Small intestine (tissue), 7 donors: ENCODE data around the gene CPNE6. TPM values are rescaled to one million over a fixed set of nuclear protein-coding genes. Genes with fewer than 3 reads are reported as not detected.

Experiments used
- DNase-seq, 2 donors: peaks; one replicate each; pipeline versions ENCODE4 v3.0.0 to v3.0.0-alpha.2; 2013
- FAIRE-seq: peaks from 2 replicates; lab custom pipeline; 2012; peaks lifted over from hg19 to GRCh38; lab: Jason Lieb, UNC
- H3K27ac ChIP-seq, 3 donors: one replicate each; pipeline ENCODE4 v1.5.1; 2013; ENCODE audit warnings: low read length in 2 of 3, mild to moderate bottlenecking in 2 of 3, control low read depth in 1 of 3, inconsistent platforms in 1 of 3, low read depth in 1 of 3, moderate library complexity in 1 of 3
- H3K27me3 ChIP-seq, 3 donors: one replicate each; pipeline ENCODE4 v1.6.1; 2013; ENCODE audit warnings: low read length in 3 of 3, inconsistent platforms in 1 of 3; ENCODE audit not compliant: control insufficient read depth in 3 of 3, insufficient read depth in 3 of 3
- H3K36me3 ChIP-seq, 3 donors: one replicate each; pipeline ENCODE4 v1.6.1; 2013; ENCODE audit warnings: low read length in 3 of 3, inconsistent platforms in 1 of 3, low read depth in 1 of 3, mild to moderate bottlenecking in 1 of 3, moderate library complexity in 1 of 3; ENCODE audit not compliant: control insufficient read depth in 3 of 3, insufficient read depth in 2 of 3
- H3K4me1 ChIP-seq, 3 donors: one replicate each; pipeline ENCODE4 v1.6.1; 2013; ENCODE audit warnings: low read length in 2 of 3, inconsistent platforms in 1 of 3, low read depth in 1 of 3, mild to moderate bottlenecking in 1 of 3, moderate library complexity in 1 of 3; ENCODE audit not compliant: control insufficient read depth in 3 of 3, insufficient read depth in 2 of 3
- H3K4me3 ChIP-seq, 3 donors: one replicate each; pipeline ENCODE4 v1.5.1; 2013; ENCODE audit warnings: low read length in 3 of 3, control low read depth in 1 of 3, inconsistent platforms in 1 of 3, low read depth in 1 of 3, mild to moderate bottlenecking in 1 of 3, moderate library complexity in 1 of 3
- H3K9me3 ChIP-seq, 2 donors: one replicate each; pipeline ENCODE4 v1.6.1; 2013; ENCODE audit warnings: low read depth in 1 of 2, low read length in 1 of 2; ENCODE audit not compliant: control insufficient read depth in 2 of 2, insufficient read depth in 1 of 2
- WGBS, 3 donors: extraction: QIAGEN DNeasy Blood & Tissue Kit; methylation state at CpG; one replicate each; pipeline ENCODE4 v1.1.7; 2013; 5-methylcytosine and 5-hydroxymethylcytosine counted together
- polyA plus RNA-seq, 4 donors: library from polyadenylated mRNA; stranded (reverse) in 3 of 4; unstranded in 1 of 4; fragments of 200-250 nt in 3 of 4; fragments of 120-200 nt in 1 of 4; gene quantifications; one replicate each; pipeline versions ENCODE4 v1.2.1 to v1.2.3, GENCODE V29; 2013
- donor health status: healthy with polysubstance abuse.
- donor health status: control.
- donor health status: control.
- donor health status: Bipolar disorder and iron deficiency.
- donor health status: healthy.

CPNE6 gene
- polyA plus RNA-seq, 4 donors: 0.03 to 10.7 (median 4.2) TPM

- peak overlapping the region; percentile 22 to 99 (median 96) for H3K27ac ChIP-seq
- no peaks in the 10 kb centered on the region for H3K9me3 ChIP-seq
- H3K4me1 ChIP-seq: peaks cover 6 to 56% (median 6%) of the 10 kb centered on the region in 3 donors
- no peak for FAIRE-seq
- peak; percentile 87 to 99 for DNase-seq
- H3K27me3 ChIP-seq: no peaks in the 10 kb centered on the region
- peaks cover 0 to 25% (median 4%) of the 10 kb centered on the region in 3 donors for H3K36me3 ChIP-seq
- no peak overlapping the region for H3K4me3 ChIP-seq
These were observed 20.7 kb downstream of the CPNE6 start for GRCh38 chr14:24092110-24092504.

DNA sequence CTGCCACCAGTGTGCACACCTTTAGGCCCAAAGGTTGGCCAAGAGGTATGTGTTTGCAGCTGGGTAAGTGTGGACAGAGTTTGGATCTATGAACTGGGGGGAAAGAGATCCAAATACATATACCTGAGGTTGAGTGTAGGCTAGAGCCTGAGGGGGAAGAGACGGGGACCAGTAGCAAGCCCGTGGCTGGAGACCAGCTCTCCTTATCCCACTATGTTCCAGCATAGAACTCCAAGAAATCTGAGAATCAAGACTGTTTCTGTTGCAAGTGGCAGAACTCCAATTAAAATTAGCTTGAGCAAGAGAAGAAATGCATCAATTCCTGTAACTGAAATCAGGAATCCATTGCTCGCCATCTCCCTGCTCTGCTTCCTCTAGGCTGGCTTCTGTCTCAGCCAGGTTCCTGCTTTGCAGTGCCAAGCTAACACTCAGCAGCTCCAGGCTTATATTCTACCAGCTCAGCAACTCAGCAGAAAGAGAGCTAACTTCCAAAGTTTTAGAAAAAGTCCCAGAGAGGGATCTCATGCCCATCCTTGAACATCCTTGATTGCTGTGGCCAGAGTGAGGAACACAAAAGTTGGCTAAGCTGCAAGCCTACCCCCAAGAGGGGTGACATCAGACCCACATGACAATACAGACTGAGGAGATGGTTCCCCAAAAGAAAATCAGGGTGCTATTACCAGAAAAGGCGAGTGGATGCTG lies 21.3 kb downstream of the CPNE6 start:
- Histone ChIP-seq H3K4me3 (no peak overlapping the region), H3K27ac (peak overlapping the region; percentile 96 to 99 (median 99)), H3K9me3 (no peaks in the 10 kb centered on the region), H3K4me1 (peaks cover 6 to 56% (median 6%) of the 10 kb centered on the region in 3 donors), H3K36me3 (peaks cover 0 to 30% (median 4%) of the 10 kb centered on the region in 3 donors), H3K27me3 (no peaks in the 10 kb centered on the region)
- DNase-seq (no peak), FAIRE-seq (no peak)
- 69 to 77% (median 75%) methylated on average over 4 of the region's 4 CpGs for WGBS, 3 donors

- H3K27me3 ChIP-seq: no peaks in the 10 kb centered on the region
- H3K9me3 ChIP-seq: no peaks in the 10 kb centered on the region
- 76 to 82% (median 82%) methylated on average over 19 of the region's 19 CpGs for WGBS, 3 donors
- peaks cover 6 to 58% (median 8%) of the 10 kb centered on the region in 3 donors for H3K4me1 ChIP-seq
- H3K27ac ChIP-seq: peak overlapping the region; percentile 96 to 99 (median 99)
- DNase-seq (no peak), FAIRE-seq (no peak)
- peaks cover 0 to 34% (median 7%) of the 10 kb centered on the region in 3 donors for H3K36me3 ChIP-seq
- peak overlapping the region in 1 of 3 donors; percentile 91 for H3K4me3 ChIP-seq
These were observed 22.0 kb downstream of the CPNE6 start for GRCh38 chr14:24093207-24093900.

DNA sequence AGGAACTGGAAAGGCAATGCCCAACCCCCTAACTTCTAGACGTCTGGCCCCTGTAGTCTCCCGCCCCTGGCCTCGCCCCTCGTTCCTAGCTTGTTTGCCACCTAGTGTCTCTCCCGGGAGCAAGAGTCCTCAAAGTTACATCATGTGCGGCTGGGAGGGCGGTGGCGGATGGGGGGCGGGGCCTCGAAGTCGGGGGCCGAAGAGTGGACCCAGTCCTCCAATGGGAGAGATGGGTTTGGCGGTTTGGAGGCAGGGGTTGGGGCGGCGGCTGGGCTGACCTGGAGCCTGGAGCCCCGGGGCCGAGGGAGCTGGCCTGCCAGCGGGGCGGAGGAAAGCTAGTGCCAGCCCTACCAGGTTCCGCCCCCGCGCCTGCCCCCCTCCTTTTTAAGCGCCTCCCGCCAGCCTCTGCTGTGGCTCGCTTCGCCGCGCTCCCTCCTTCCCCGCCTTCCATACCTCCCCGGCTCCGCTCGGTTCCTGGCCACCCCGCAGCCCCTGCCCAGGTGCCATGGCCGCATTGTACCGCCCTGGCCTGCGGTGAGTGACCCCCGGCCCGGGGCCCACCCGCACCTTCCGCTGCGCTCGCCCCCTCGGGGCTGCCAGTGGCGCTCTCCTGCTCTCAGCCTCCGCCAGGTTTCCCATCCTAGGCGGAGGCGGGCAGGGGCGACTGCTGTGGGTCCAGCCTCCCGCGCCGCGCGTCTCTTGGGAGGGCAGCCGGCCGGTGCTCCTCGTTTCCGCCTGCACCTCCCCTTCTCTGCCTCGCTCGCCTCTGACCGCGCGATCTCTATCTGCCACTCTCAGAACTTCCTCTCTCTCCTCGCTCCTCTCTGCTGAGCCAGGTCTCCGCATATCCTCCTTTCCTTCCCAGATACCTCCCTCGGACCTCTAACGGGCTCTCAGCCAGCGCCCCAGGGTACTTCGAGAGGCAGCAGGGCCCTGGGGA lies 22.8 kb downstream of the CPNE6 start, which contains the start of gene PCK2:
Gene PCK2, plus strand, starts transcription at position 411 of the 940 bp plus-strand sequence. Its CDS starts 95 bp downstream, at position 506.
- Histone ChIP-seq H3K27ac (peak within 1 kb of the TSS; percentile 96 to 99 (median 99)), H3K36me3 (peaks cover 0 to 42% (median 8%) of the 10 kb centered on the region in 3 donors), H3K9me3 (no peaks in the 10 kb centered on the region), H3K4me3 (peak within 1 kb of the TSS; percentile 80 to 92 (median 91)), H3K4me1 (peaks cover 6 to 65% (median 8%) of the 10 kb centered on the region in 3 donors), H3K27me3 (no peaks in the 10 kb centered on the region)
- WGBS, 3 donors: 0% methylated on average over 48 to 68 of the region's 68 CpGs
- FAIRE-seq (no peak), DNase-seq (peak; percentile 98)

- H3K4me3 ChIP-seq: peak overlapping the region; percentile 80 to 92 (median 91)
- peak overlapping the region; percentile 96 to 99 (median 99) for H3K27ac ChIP-seq
- H3K36me3 ChIP-seq: peaks cover under 1 to 49% (median 12%) of the 10 kb centered on the region in 3 donors
- DNase-seq (no peak), FAIRE-seq (no peak)
- peaks cover 6 to 65% (median 8%) of the 10 kb centered on the region in 3 donors for H3K4me1 ChIP-seq
- 1 to 4% (median 3%) methylated on average over 14 of the region's 14 CpGs for WGBS, 3 donors
- H3K27me3 ChIP-seq: no peaks in the 10 kb centered on the region
- H3K9me3 ChIP-seq: no peaks in the 10 kb centered on the region
These were observed 23.5 kb downstream of the CPNE6 start for GRCh38 chr14:24094841-24095270.

- WGBS, 3 donors: 15 to 32% (median 19%) methylated on average over 12 of the region's 12 CpGs
- FAIRE-seq: no peak
- Histone ChIP-seq H3K4me1 (peaks cover 6 to 63% (median 8%) of the 10 kb centered on the region in 3 donors), H3K36me3 (peaks cover 5 to 54% (median 16%) of the 10 kb centered on the region in 3 donors), H3K27me3 (no peaks in the 10 kb centered on the region), H3K4me3 (peak overlapping the region; percentile 80 to 92 (median 91)), H3K9me3 (no peaks in the 10 kb centered on the region), H3K27ac (peak overlapping the region; percentile 96 to 99 (median 99))
- DNase-seq: peak; percentile 94 to 97
These were observed 24.1 kb downstream of the CPNE6 start for GRCh38 chr14:24095271-24096068.

DNA sequence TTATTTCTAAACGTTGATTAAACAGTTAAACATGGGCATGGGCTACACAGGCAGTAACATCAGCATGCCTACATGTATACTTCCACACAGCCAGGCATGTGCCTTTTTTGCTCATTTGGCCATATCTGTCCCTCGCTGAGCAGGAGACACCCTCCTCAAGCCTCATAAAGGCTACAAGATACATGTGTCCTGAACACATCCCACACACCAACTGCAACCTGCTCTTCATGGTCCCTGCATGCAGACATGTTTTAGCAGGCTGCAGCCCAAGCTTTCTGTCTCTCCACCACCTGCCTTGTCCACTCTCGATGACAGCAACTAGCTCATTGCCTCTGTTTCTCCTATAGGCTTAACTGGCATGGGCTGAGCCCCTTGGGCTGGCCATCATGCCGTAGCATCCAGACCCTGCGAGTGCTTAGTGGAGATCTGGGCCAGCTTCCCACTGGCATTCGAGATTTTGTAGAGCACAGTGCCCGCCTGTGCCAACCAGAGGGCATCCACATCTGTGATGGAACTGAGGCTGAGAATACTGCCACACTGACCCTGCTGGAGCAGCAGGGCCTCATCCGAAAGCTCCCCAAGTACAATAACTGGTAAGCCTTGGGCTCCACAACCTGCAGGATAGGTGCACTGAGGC lies 25.3 kb downstream of the CPNE6 start:
- peak overlapping the region in 2 of 3 donors; percentile 42 to 99 for H3K27ac ChIP-seq
- DNase-seq (no peak), FAIRE-seq (no peak)

More for the DNA sequence above, 25.3 kb downstream of the CPNE6 start:
- Histone ChIP-seq H3K4me1 (peaks cover 6 to 52% (median 8%) of the 10 kb centered on the region in 3 donors), H3K27me3 (no peaks in the 10 kb centered on the region), H3K4me3 (no peak overlapping the region), H3K9me3 (no peaks in the 10 kb centered on the region), H3K36me3 (peaks cover 9 to 66% (median 18%) of the 10 kb centered on the region in 3 donors)
- WGBS, 3 donors: 91 to 96% (median 95%) methylated on average over 8 of the region's 8 CpGs
